ES-I3 (cell line): ENCODE data around the gene CCDC13.

Experiments used
- H3K36me3 ChIP-seq: 2 replicates; pipeline ENCODE4 v1.6.1; 2013; ENCODE audit warnings: mild to moderate bottlenecking, low read length, control low read depth, moderate library complexity; ENCODE audit not compliant: insufficient read depth
- H3K4me1 ChIP-seq: 2 replicates; pipeline ENCODE4 v1.6.1; 2013; ENCODE audit warnings: mild to moderate bottlenecking, control low read depth, low read length; ENCODE audit not compliant: insufficient read depth
- H3K9ac ChIP-seq: 2 replicates; pipeline ENCODE4 v1.6.1; 2013; ENCODE audit warnings: low read depth, mild to moderate bottlenecking, low read length, moderate library complexity
- H3K9me3 ChIP-seq: 2 replicates; pipeline ENCODE4 v1.6.1; 2013; ENCODE audit warnings: mild to moderate bottlenecking, low read length, moderate library complexity; ENCODE audit not compliant: control insufficient read depth, insufficient read depth

CCDC13 gene

DNA sequence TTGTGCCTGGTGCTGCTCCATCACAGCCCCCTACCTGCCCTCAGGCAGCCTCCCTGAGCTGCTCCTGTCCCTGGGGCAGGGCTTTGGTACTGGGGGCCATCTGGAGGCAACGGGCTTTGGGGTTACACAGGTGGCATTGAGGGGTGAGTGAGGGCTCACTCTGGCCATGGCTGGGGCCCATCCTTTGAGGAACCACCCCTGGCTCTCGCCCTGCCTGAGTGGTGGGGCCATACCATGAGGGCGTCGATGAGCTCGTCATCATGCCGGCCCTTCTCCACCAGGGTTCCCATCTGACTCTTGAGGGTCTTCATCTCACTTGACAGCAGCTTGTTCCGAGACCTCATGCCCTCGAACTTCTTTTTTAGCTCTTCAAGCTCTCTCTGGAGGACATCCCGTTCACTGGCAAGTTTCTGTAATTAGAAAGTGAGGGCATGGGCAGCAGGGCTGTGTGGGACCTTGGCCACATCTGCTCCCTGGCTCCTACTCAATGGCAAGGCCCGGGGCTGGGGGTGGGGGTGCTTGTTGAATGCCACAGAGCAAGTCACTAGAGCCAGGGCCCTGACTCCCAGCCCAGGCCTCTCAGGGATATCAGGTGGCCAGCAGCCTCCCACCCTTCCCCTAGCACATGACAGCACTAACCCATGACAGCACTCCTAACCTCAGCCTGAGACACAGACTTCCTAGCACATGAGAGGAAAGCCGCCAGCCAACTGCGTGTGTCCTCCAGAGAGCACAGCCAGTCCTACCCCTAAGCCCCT, 33.5 kb downstream of the CCDC13 start:
- H3K9ac ChIP-seq = no peak overlapping the region
- no peaks in the 10 kb centered on the region for H3K36me3 ChIP-seq
- H3K4me1 ChIP-seq = peaks cover 13% of the 10 kb centered on the region; the same call in 1 of the 2 replicates
- no peaks in the 10 kb centered on the region for H3K9me3 ChIP-seq

DNA sequence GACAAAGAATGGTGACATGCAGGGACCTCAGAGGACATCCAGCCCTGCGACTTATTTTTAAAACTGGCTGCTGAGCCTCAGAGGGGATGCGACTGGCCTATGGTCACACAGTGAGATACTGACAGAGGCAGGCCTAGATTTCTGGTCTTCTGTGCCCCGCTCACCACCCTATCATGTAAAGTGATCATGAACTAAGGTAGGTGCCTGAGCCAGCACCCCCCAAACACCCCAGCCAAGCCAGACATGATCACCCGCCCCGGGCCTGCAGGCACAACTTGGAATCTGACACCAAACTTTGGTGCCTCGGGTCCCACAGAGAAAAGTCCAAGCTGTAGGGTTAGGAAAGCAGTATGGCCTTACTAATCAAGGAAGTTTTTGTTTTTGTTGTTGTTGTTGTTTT, 36.5 kb downstream of the CCDC13 start:
- H3K9ac ChIP-seq = no peak overlapping the region
- no peaks in the 10 kb centered on the region for H3K9me3 ChIP-seq
- H3K4me1 ChIP-seq = peaks cover 34% of the 10 kb centered on the region
- H3K36me3 ChIP-seq = no peaks in the 10 kb centered on the region

DNA sequence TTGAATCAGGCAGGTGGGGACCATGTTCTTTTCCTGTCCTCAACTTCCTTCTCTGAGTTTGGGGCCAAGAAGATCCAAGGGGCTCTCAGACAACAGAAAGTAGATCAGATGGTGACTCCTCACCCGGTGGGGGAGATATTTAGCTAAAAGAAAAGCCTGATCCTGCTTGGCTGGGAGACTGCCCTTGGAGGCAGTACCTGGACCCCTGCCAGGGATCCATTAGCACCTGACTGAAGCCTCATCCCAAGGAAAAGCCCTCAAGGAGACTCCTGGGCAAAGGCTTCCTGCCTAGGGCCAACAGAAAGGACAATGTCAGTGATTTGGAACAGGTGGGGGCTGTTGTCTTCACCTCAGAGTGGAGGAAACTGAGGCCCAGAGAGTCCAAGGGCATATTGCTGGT, 37.0 kb downstream of the CCDC13 start:
- Histone ChIP-seq H3K9ac (no peak overlapping the region), H3K9me3 (no peaks in the 10 kb centered on the region), H3K36me3 (no peaks in the 10 kb centered on the region), H3K4me1 (peaks cover 34% of the 10 kb centered on the region)

DNA sequence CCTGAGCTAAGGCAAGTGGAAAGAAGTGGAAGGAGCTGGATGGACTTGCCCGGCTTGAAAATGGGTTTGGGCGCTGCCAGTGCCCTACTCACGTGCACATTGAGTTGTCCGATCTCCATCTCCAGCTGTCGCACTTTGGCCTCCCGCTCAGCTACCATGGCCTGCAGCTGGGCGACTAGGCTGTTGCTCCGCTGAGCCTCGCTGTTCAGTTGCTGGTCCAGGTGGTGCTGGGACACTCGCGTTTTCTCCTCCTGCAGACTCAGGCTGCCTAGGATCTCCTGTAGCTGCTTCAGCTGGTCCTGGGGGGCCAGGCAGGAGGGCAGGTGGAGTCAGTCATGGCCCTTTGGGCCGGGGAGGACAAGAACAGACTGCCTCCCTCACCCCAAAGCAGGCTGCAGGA, 37.4 kb downstream of the CCDC13 start:
- Histone ChIP-seq H3K36me3 (no peaks in the 10 kb centered on the region), H3K9ac (no peak overlapping the region), H3K4me1 (peaks cover 34% of the 10 kb centered on the region), H3K9me3 (no peaks in the 10 kb centered on the region)

DNA sequence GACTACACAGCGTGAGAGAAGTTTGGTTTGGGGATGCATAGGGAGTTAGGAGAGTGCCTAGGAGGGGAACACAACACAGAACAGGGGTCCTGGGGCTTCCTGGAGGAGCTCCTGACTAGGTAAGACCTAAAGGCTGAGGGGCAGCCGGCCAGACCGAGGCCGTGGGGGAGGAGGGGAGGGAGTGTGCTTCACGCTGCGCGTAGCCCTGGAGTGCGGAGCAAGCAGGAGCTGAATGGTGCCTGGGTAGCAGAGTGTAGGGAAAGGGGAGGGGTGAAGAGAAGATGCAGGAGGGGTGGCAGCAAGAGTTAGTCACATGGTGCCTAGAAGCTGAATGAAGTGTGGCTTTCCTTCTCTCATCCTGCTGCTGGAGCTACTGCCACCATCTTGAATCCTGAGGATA, 38.0 kb downstream of the CCDC13 start:
- Histone ChIP-seq H3K36me3 (no peaks in the 10 kb centered on the region), H3K4me1 (peaks cover 34% of the 10 kb centered on the region), H3K9ac (no peak overlapping the region), H3K9me3 (no peaks in the 10 kb centered on the region)

DNA sequence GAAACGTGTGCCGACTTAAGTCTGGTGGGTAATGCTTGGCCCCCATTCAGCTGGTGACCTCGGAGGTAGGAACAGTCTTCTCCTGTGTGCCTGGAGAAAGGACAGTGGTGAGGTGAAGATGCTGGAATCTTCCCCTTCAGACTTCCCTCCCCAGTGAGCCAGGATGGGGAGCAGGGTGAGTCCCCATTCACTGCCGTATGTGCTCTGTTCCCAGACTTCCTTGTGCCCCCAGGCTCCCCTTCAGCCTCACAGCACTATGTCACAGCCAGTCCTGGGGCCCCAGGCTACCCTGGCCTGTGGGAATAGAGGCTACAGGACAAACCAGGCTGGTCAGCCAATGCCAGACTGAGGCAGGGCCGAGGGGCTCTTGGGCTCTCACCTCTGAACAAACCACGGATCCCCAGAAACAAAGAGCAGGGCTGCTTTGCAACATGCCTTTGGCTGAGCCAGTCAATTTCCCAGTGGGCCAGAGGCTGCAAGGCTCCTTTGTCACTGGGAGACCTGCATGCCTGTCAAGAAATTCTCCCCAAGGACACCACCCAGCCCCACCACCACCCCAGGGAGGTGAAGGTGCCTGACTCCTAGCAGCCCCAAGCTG, 38.7 kb downstream of the CCDC13 start:
- Histone ChIP-seq H3K4me1 (peaks cover 34% of the 10 kb centered on the region), H3K9me3 (no peaks in the 10 kb centered on the region)

DNA sequence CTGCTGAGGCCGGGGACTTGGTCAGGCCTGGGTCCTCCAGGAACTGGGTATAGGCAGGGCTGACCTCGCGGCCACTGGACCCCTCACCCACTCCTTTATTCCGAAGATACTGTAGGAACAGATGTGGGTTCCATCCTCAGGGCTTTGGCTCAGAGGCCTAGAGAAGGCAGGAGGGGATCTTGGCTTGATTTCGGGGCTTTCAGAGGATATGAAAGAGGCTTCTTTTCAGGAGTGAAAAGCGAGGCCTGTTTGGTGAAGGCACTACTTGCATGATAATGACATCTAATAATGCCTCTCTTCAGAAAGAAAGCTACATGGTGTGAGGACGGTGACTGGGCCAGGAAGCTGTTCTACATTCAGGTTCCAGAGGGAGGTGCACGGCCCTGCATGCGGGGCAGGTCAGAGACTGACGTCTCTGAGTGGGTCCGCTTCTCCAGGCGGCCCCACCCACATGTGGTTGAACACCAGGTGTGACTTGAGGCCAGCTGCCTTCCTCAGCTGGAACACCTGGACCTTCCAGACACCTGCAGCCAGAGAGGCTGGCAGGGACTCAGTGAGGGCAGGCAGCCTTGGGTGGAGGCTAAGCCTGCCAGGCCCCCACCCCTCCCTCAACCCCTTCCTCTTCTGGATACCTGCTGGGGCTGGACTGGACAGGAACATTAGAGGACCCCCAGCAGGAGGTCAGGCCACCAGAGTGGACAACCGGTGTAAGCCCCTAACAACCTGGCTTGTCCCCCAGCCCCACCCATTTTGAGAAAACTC, 39.4 kb downstream of the CCDC13 start:
- no peaks in the 10 kb centered on the region for H3K36me3 ChIP-seq
- no peaks in the 10 kb centered on the region for H3K9me3 ChIP-seq
- peaks cover 34% of the 10 kb centered on the region for H3K4me1 ChIP-seq
- H3K9ac ChIP-seq = no peak overlapping the region

More for the DNA sequence above, 38.7 kb downstream of the CCDC13 start:
- no peak overlapping the region for H3K9ac ChIP-seq
- H3K36me3 ChIP-seq = no peaks in the 10 kb centered on the region

DNA sequence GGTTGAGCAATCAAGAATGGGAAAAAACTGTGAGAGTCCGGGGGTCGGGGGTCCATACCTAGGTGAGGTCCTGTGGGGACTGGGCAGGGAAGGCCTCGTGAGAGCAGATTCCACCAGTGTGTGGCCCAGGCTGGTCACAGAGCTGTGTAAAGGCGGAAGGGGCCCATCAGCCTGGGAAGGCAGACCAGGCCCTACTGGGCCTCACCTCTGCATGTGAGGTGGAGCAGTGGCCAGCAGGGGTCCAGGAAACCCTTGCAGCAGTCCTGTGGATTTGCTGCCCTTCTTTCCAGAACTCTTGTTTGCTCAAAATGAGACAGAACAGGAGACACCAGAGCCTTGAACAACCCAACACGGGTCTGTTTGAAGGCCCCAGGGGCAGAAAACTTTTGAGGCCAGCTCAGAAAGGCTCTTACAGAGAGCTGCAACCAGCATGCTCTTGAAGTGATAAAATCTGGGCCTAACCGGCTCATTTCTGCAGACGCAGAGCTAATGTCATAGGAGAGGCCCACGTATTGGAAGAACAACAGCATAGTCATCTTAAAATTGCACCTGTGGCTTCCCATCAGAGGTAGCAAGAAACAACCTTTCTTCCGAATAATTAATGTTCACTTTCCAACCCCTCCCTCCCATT, 40.1 kb downstream of the CCDC13 start:
- H3K9me3 ChIP-seq = no peaks in the 10 kb centered on the region
- H3K9ac ChIP-seq = no peak overlapping the region
- no peaks in the 10 kb centered on the region for H3K36me3 ChIP-seq
- peaks cover 35% of the 10 kb centered on the region for H3K4me1 ChIP-seq

DNA sequence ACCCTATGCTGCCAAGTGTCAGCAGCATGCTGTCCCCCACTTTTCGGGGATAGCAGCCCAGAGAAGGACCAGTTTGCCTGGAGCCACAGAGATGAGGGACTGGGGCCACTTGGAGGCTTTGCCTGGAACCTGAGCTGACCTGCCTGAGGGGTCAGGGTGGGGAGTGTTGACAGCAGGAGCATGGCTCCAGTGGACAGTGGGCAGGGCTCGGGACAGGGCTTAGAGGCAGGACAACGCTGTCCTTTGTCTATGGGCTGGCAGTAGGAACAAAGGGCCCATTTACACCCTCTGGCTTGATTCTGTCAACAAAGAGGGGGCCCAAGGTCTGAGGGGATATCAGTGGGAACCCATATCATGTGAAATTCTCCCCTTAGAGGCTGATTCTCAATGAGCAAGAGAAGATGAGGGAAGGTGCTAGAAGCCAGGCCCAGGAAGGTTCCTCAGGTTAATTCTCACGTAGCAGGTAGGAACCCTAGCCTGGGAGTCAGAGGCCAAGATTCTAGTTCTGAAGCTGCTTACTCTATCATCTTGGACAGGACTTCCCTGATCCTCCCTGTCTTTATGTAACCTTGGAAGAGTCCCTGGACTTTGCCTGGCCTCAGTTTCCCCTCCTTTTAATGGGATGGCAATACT, 40.7 kb downstream of the CCDC13 start:
- no peak overlapping the region for H3K9ac ChIP-seq
- peaks cover 37% of the 10 kb centered on the region for H3K4me1 ChIP-seq
- H3K9me3 ChIP-seq = no peaks in the 10 kb centered on the region
- no peaks in the 10 kb centered on the region for H3K36me3 ChIP-seq

DNA sequence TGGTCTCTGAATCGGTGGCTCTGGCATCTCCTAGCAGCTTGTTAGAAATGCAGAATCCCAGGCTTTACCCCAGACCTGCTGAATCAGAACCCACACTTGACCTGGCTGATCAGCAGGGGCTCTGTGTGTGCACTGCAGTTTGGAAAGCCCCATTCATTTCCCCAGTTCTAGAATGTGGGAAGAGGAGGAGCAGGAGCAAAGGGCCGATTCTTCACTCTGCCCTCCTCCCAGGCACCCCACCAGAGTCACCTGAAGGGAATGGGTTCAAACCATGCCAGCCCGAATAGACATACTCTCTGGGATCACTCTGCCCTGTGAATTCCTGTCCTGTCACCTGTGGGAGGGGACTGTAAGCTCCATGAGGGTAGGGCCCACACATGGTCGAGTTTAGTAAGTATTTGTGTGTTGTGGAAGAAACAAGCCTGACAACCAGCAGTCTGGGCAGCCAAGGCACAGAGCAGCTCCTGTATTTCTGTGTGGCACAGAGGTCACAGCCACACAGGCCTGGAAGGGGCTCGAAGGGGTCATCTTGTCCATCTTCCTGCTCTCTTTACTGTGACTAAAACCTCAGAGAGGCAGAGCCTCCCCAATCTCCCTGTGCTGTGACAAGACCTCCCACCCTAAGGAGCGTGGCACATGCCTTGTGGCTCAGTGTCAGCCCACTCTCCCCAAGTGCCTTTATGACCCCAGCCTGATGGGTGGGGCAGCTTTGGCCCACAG, 41.4 kb downstream of the CCDC13 start:
- H3K4me1 ChIP-seq = peaks cover 37% of the 10 kb centered on the region
- no peaks in the 10 kb centered on the region for H3K9me3 ChIP-seq
- no peak overlapping the region for H3K9ac ChIP-seq
- no peaks in the 10 kb centered on the region for H3K36me3 ChIP-seq

DNA sequence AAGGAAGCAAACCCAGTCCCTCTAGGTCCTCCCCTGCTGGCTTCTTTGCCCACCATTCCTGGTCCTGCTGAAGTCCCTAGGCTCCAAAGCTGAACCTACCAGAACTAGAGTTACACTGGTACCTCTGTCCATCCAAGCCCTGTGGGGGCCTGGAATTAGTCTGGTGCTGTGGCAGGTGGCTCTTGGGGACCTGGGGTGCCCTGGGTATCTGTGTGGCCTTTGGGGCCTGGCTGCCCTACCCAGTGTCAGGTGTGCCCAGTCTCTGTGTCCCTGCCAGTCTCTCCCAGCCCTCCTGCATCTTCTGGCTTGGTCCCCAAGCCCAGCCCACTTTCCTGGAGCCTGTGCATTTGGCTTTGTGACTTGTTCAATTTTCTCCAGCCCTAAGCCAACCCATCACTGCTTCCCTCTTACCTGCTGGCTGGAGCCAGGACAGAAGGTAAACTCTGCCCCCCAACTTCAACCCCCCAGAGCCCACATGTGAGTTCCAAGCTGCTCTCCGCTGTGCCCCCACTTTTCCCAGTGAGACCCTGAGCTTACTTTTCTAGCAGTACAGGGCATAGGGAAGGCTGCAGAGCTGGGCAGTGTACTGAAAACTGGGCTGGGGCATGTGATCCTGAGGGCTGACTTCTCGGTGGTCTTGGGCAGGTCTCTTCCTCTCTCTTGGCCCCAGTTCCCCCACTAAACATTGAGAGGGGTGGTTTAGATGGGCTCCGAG, 42.2 kb downstream of the CCDC13 start:
- Histone ChIP-seq H3K4me1 (peaks cover 30% of the 10 kb centered on the region), H3K9ac (no peak overlapping the region), H3K9me3 (no peaks in the 10 kb centered on the region), H3K36me3 (no peaks in the 10 kb centered on the region)

DNA sequence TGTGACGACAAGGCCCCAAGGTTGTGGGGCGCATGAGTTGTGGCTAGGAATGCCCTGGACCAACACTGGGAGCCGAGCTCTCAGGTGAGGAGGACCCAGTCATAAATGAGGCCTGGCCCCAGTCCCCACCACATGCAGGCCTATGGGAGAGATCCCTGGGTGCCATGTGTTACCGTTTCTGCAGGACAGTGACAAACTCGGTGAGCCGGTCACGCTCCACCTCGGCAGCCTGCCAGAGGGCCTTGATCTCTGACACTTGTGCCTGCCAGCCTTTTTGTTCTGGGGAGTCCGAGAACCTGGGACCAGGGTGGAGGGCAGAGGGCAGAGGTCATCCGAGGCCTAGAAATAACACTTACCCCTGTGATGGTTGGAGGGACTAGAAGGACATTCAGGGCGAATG, 42.8 kb downstream of the CCDC13 start:
- no peaks in the 10 kb centered on the region for H3K36me3 ChIP-seq
- H3K9me3 ChIP-seq = no peaks in the 10 kb centered on the region
- peaks cover 30% of the 10 kb centered on the region for H3K4me1 ChIP-seq
- no peak overlapping the region for H3K9ac ChIP-seq

DNA sequence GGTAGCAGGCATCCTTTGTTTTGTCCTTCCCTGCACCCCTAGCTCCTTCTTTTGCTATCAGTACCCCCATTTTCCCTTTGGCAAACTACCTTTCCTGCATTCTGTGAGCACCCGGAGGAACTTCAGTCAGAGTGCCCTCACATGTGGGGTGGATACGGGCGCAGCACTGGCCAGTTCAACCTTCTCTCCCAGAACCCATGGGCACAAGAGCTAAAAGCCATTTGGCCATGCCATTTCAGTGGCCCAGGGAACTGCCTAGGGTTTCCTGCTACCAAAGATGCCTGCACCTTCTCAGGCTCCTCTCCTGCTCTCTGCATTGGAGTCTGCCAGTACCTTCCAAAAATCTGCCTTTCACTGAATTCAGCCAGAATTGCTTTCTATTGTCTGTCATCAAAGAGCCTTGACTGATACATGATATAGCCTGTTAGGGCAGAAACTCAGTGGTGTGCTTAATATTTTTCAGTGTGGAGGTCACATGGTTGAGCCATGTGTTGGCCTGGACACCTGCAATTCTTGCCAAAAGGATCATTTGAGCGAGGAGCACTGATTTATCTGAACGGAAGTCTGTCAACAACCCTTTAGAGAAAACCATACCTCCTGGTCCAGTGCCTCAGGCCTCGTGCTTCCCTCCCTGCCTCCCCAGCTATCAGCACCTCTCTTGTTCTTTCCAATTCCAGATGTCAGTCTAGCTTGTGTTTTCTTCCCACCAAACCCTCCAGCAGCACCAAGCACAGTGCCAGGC, 43.5 kb downstream of the CCDC13 start:
- H3K36me3 ChIP-seq = no peaks in the 10 kb centered on the region
- H3K4me1 ChIP-seq = peaks cover 24% of the 10 kb centered on the region
- no peak overlapping the region for H3K9ac ChIP-seq
- no peaks in the 10 kb centered on the region for H3K9me3 ChIP-seq
